HUES64 (cell line): ENCODE data around the gene WWOX.

Experiments
- H3K27ac ChIP-seq: 2 replicates; pipeline ENCODE4 v1.7.0; 2013; ENCODE audit warnings: low read depth, low read length, inconsistent platforms
- H3K27me3 ChIP-seq: 2 replicates; pipeline ENCODE4 v1.6.1; 2013; ENCODE audit warnings: mild to moderate bottlenecking, low read length; ENCODE audit not compliant: insufficient read depth
- H3K36me3 ChIP-seq: 2 replicates; pipeline ENCODE4 v1.6.1; 2013; ENCODE audit warnings: mild to moderate bottlenecking, low read length; ENCODE audit not compliant: insufficient read depth
- H3K4me1 ChIP-seq: 2 replicates; pipeline ENCODE4 v1.6.1; 2013; ENCODE audit warnings: mild to moderate bottlenecking, low read length, moderate library complexity; ENCODE audit not compliant: insufficient read depth
- H3K4me3 ChIP-seq: 2 replicates; pipeline ENCODE4 v1.5.1; 2013; ENCODE audit warnings: mild to moderate bottlenecking, low read length, moderate library complexity
- H3K9ac ChIP-seq: 2 replicates; pipeline ENCODE4 v1.6.1; 2013; ENCODE audit warnings: mild to moderate bottlenecking, low read depth, low read length
- H3K9me3 ChIP-seq: 2 replicates; pipeline ENCODE4 v1.6.1; 2013; ENCODE audit warnings: low read depth, low read length; ENCODE audit not compliant: insufficient read depth
- WGBS: fragments of 150-250, 120-280 bp; methylation state at CpG from one replicate; pipeline ENCODE4 v1.1.7; 2013; ENCODE audit warnings: missing lambda C conversion rate; 5-methylcytosine and 5-hydroxymethylcytosine counted together

Gene WWOX

GRCh38 chr16:78703936-78704335, 604.5 kb downstream of the WWOX start:
- 92% methylated on average over 3 of the region's 3 CpGs for WGBS
- H3K4me1 ChIP-seq: peaks cover 4% of the 10 kb centered on the region; the same call in 1 of the 2 replicates

GRCh38 chr16:78704416-78704815, 605.0 kb downstream of the WWOX start:
- Histone ChIP-seq H3K9ac (no peak overlapping the region), H3K4me1 (peaks cover 4% of the 10 kb centered on the region; the same call in 1 of the 2 replicates), H3K27me3 (no peaks in the 10 kb centered on the region), H3K4me3 (no peak overlapping the region), H3K36me3 (no peaks in the 10 kb centered on the region), H3K27ac (no peak overlapping the region), H3K9me3 (no peaks in the 10 kb centered on the region)
- 96% methylated on average over 6 of the region's 6 CpGs for WGBS

More at GRCh38 chr16:78703936-78704335, 604.5 kb downstream of the WWOX start:
- no peaks in the 10 kb centered on the region for H3K36me3 ChIP-seq
- H3K27ac ChIP-seq: no peak overlapping the region
- no peaks in the 10 kb centered on the region for H3K27me3 ChIP-seq
- no peak overlapping the region for H3K4me3 ChIP-seq
- no peaks in the 10 kb centered on the region for H3K9me3 ChIP-seq
- no peak overlapping the region for H3K9ac ChIP-seq

- Histone ChIP-seq H3K27me3 (no peaks in the 10 kb centered on the region), H3K9ac (no peak overlapping the region), H3K4me3 (no peak overlapping the region), H3K27ac (no peak overlapping the region), H3K36me3 (no peaks in the 10 kb centered on the region), H3K9me3 (no peaks in the 10 kb centered on the region), H3K4me1 (peaks cover 4% of the 10 kb centered on the region; the same call in 1 of the 2 replicates)
- 20% methylated on average over 1 of the region's 2 CpGs for WGBS
Measured at GRCh38 chr16:78705694-78706093, 606.2 kb downstream of the WWOX start.

GRCh38 chr16:78706637-78707036, 607.2 kb downstream of the WWOX start:
- H3K27ac ChIP-seq: no peak overlapping the region
- no peaks in the 10 kb centered on the region for H3K27me3 ChIP-seq
- no peak overlapping the region for H3K4me3 ChIP-seq
- 92% methylated on average over 6 of the region's 6 CpGs for WGBS
- no peak overlapping the region for H3K9ac ChIP-seq
- no peaks in the 10 kb centered on the region for H3K36me3 ChIP-seq
- H3K9me3 ChIP-seq: no peaks in the 10 kb centered on the region
- H3K4me1 ChIP-seq: peaks cover 4% of the 10 kb centered on the region; the same call in 1 of the 2 replicates

GRCh38 chr16:78709137-78709884, 609.9 kb downstream of the WWOX start:
- H3K4me1 ChIP-seq: peaks cover 4% of the 10 kb centered on the region; the same call in 1 of the 2 replicates
- no peaks in the 10 kb centered on the region for H3K36me3 ChIP-seq
- 85% methylated on average over 15 of the region's 15 CpGs for WGBS
- no peak overlapping the region for H3K9ac ChIP-seq
- no peaks in the 10 kb centered on the region for H3K9me3 ChIP-seq
- H3K4me3 ChIP-seq: no peak overlapping the region
- H3K27me3 ChIP-seq: no peaks in the 10 kb centered on the region
- H3K27ac ChIP-seq: no peak overlapping the region

- no peaks in the 10 kb centered on the region for H3K4me1 ChIP-seq
- no peaks in the 10 kb centered on the region for H3K27me3 ChIP-seq
- H3K4me3 ChIP-seq: no peak overlapping the region
- WGBS: 95% methylated on average over 2 of the region's 3 CpGs
- no peaks in the 10 kb centered on the region for H3K9me3 ChIP-seq
- H3K9ac ChIP-seq: no peak overlapping the region
- H3K27ac ChIP-seq: no peak overlapping the region
- no peaks in the 10 kb centered on the region for H3K36me3 ChIP-seq
Measured at GRCh38 chr16:78715106-78715505, 615.7 kb downstream of the WWOX start.

GRCh38 chr16:78715673-78716072, 616.2 kb downstream of the WWOX start:
- Histone ChIP-seq H3K4me3 (no peak overlapping the region), H3K27me3 (no peaks in the 10 kb centered on the region), H3K4me1 (no peaks in the 10 kb centered on the region), H3K27ac (no peak overlapping the region), H3K36me3 (no peaks in the 10 kb centered on the region), H3K9me3 (no peaks in the 10 kb centered on the region), H3K9ac (no peak overlapping the region)
- 91% methylated on average over 4 of the region's 4 CpGs for WGBS

GRCh38 chr16:78718141-78718540, 618.7 kb downstream of the WWOX start:
- H3K9ac ChIP-seq: no peak overlapping the region
- no peak overlapping the region for H3K27ac ChIP-seq
- no peaks in the 10 kb centered on the region for H3K36me3 ChIP-seq
- H3K9me3 ChIP-seq: no peaks in the 10 kb centered on the region
- no peaks in the 10 kb centered on the region for H3K27me3 ChIP-seq
- WGBS: 97% methylated on average over 2 of the region's 2 CpGs
- H3K4me3 ChIP-seq: no peak overlapping the region
- no peaks in the 10 kb centered on the region for H3K4me1 ChIP-seq

- Histone ChIP-seq H3K36me3 (no peaks in the 10 kb centered on the region), H3K4me3 (no peak overlapping the region), H3K27me3 (no peaks in the 10 kb centered on the region), H3K9ac (no peak overlapping the region), H3K9me3 (no peaks in the 10 kb centered on the region), H3K27ac (no peak overlapping the region), H3K4me1 (no peaks in the 10 kb centered on the region)
- 87% methylated on average over 3 of the region's 3 CpGs for WGBS
Measured at GRCh38 chr16:78720416-78720815, 621.0 kb downstream of the WWOX start.

GRCh38 chr16:78727536-78727935, 628.1 kb downstream of the WWOX start:
- WGBS: 100% methylated on average over 2 of the region's 2 CpGs
- H3K4me1 ChIP-seq: no peaks in the 10 kb centered on the region
- H3K9ac ChIP-seq: no peak overlapping the region
- H3K27me3 ChIP-seq: no peaks in the 10 kb centered on the region
- H3K27ac ChIP-seq: no peak overlapping the region
- H3K9me3 ChIP-seq: no peaks in the 10 kb centered on the region
- no peaks in the 10 kb centered on the region for H3K36me3 ChIP-seq
- no peak overlapping the region for H3K4me3 ChIP-seq

GRCh38 chr16:78729687-78730086, 630.2 kb downstream of the WWOX start:
- H3K9me3 ChIP-seq: no peaks in the 10 kb centered on the region
- no peaks in the 10 kb centered on the region for H3K4me1 ChIP-seq
- no peaks in the 10 kb centered on the region for H3K36me3 ChIP-seq
- H3K27ac ChIP-seq: no peak overlapping the region
- H3K9ac ChIP-seq: no peak overlapping the region
- H3K4me3 ChIP-seq: no peak overlapping the region
- whole genome bisulfite sequencing: 91% methylated on average over 2 of the region's 2 CpGs
- no peaks in the 10 kb centered on the region for H3K27me3 ChIP-seq
